Lower lobe of right lung (tissue), 2 donors: ENCODE results near the gene IFT52. TPM values are rescaled to one million over a fixed set of nuclear protein-coding genes. Genes with fewer than 3 reads are reported as not detected.

Experiments
- ATAC-seq, 2 donors: fragments of 200-7000 bp; cut with Tn5 transposase; one replicate each; pipeline ENCODE4 v1.9.1; 2020 to 2022; ENCODE audit warnings: mild to moderate bottlenecking in 2 of 2, moderate library complexity in 2 of 2
- DNase-seq: peaks from one replicate; pipeline ENCODE4 v3.0.0-alpha.2; 2020
- H3K27ac ChIP-seq: fragments of 200-600 bp; one replicate; pipeline ENCODE4 v1.8.0; 2022
- H3K27me3 ChIP-seq: fragments of 200-600 bp; one replicate; pipeline ENCODE4 v1.8.0; 2022; ENCODE audit warnings: low read depth
- H3K36me3 ChIP-seq: fragments of 200-600 bp; one replicate; pipeline ENCODE4 v1.8.0; 2022; ENCODE audit warnings: mild to moderate bottlenecking
- H3K4me1 ChIP-seq: fragments of 200-600 bp; one replicate; pipeline ENCODE4 v1.8.0; 2022
- H3K4me3 ChIP-seq: fragments of 200-600 bp; one replicate; pipeline ENCODE4 v1.8.0; 2022; ENCODE audit warnings: mild to moderate bottlenecking
- H3K9me3 ChIP-seq: fragments of 200-600 bp; one replicate; pipeline ENCODE4 v1.8.0; 2022
- CTCF ChIP-seq: fragments of 200-600 bp; IDR thresholded peaks from one replicate; pipeline ENCODE4 v1.8.0; 2022; ENCODE audit warnings: antibody characterized with exemption, mild to moderate bottlenecking
- intact Hi-C: fragments of 100-400 bp; cut with DNase I; formaldehyde crosslinking; loops from one replicate; pipeline ENCODE4 v1.11.0; 2022
- total RNA-seq: library from RNA; stranded (reverse); fragmentation: NEBNext Ultra II Directional; extraction: Animal tissue kit (Norgen Biotek cat#: 25700); gene quantifications from one replicate; pipeline ENCODE4 v1.2.1, GENCODE V29; 2021
- donor health status: DM: no; HTN: yes; CAD: no; lungs with severe emphysema.

IFT52 gene
- total RNA-seq, 1 donor from 2014 or later = 19.9 TPM

DNA sequence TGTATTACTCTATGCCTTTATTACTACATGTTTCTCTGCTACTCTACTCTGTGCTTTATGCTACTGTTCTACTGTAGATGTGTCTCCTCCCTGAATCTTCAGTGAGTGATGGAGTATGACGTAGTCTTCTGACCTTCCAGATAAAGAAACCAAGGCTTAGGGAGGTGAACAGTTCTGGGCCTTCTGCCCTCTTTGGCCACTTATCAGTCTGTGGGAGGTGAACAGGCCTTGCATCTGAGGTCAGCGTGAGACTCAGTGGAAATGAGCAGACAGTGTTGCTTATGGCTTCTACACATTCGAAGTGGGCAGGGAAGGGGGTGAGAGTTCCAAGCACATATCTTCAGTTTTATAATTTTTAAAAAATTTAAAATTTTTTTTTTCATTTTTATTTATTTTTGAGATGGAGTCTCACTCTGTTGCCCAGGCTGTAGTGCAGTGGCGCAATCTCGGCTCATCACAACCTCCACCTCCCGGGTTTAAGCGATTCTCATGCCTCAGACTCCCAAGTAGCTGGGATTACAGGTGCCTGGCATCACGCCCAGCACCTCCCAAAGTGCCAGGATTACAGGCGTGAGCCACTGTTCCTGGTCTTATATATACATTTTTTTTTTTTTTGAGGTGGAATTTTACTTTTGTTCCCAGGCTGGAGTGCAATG lies 100.3 kb downstream of the IFT52 start:
- DNase-seq = no peak
- Histone ChIP-seq H3K4me1 (no peaks in the 10 kb centered on the region), H3K36me3 (no peaks in the 10 kb centered on the region), H3K4me3 (no peak overlapping the region), H3K9me3 (no peaks in the 10 kb centered on the region), H3K27me3 (no peaks in the 10 kb centered on the region), H3K27ac (no peak overlapping the region)
- ATAC-seq = no peak
- no peak for TF ChIP-seq CTCF
- intact Hi-C loops = no loop called here

- no peak for DNase-seq
These were observed 101.3 kb downstream of the IFT52 start for GRCh38 chr20:43691928-43692524.

DNA sequence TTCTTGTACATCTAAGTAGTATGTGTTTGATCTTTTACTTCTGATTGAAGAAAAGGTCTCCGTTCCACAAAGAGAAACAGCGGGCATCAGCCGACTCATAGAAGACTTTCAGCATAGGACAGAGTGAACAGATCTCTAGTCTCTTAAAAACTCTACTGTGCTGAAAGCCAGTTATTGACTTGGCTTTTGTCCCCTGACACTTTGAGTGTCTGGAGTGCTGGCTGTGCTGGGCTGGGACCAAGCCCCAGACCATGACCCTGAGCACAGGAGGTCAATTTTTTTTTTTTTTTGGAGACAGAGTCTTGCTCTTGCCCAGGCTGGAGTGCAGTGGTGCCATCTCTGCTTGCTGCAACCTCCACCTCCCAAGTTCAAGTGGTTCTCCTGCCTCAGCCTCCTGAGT lies 104.0 kb downstream of the IFT52 start:
- DNase-seq = no peak
- Histone ChIP-seq H3K27ac (no peak overlapping the region), H3K27me3 (no peaks in the 10 kb centered on the region), H3K4me1 (no peaks in the 10 kb centered on the region), H3K36me3 (no peaks in the 10 kb centered on the region), H3K9me3 (no peaks in the 10 kb centered on the region), H3K4me3 (no peak overlapping the region)
- ATAC-seq = no peak
- no peak for TF ChIP-seq CTCF
- intact Hi-C loops = no loop called here

More at GRCh38 chr20:43691928-43692524, 101.3 kb downstream of the IFT52 start:
- Histone ChIP-seq H3K27me3 (no peaks in the 10 kb centered on the region), H3K9me3 (no peaks in the 10 kb centered on the region), H3K27ac (no peak overlapping the region), H3K36me3 (no peaks in the 10 kb centered on the region), H3K4me1 (no peaks in the 10 kb centered on the region), H3K4me3 (no peak overlapping the region)
- intact Hi-C loops = no loop called here
- TF ChIP-seq CTCF = peak; percentile 54
- ATAC-seq = peak in 1 of 2 donors; percentile 42

DNA sequence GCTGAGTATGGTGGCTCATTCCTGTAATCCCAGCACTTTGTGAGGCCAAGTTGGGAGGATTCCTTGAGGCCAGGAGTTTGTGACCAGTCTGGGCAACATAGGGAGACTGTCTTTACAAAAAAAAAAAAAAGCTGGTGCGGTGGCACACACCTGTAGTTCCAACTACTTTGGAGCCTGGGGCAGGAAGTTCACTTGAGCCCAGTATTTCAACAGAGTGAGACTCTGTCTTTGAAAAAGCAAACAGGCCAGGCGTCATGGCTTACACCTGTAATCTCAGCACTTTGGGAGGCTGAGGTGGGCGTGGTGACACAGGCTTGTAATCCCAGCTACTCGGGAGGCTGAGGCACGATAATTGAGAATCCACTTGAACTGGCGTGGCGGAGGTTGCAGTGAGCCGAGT lies 104.8 kb downstream of the IFT52 start:
- no peak overlapping the region for H3K27ac ChIP-seq
- TF ChIP-seq CTCF = no peak
- no peaks in the 10 kb centered on the region for H3K27me3 ChIP-seq
- no peaks in the 10 kb centered on the region for H3K36me3 ChIP-seq
- DNase-seq = no peak
- H3K9me3 ChIP-seq = no peaks in the 10 kb centered on the region
- H3K4me3 ChIP-seq = no peak overlapping the region
- ATAC-seq = no peak
- no peaks in the 10 kb centered on the region for H3K4me1 ChIP-seq
- intact Hi-C loops = no loop called here

Other genes starting within 250 kb of the IFT52 start
- gene SRSF6, start 133.0 kb upstream of the IFT52 start, total RNA-seq = 145 TPM
- 10.5 TPM for gene L3MBTL1, start 83.2 kb upstream of the IFT52 start, total RNA-seq
- 1.2 TPM for gene SGK2, start 31.9 kb upstream of the IFT52 start, total RNA-seq
- 1.7 TPM for gene MYBL2, start 76.2 kb downstream of the IFT52 start, total RNA-seq
- gene GTSF1L, start 136.1 kb downstream of the IFT52 start, total RNA-seq = not detected